CD4-positive, alpha-beta T cell treated with Interleukin-17A for 1 hour (primary cell): Measurements from ENCODE around the gene KIF4A.

Experiments used
- DNase-seq: peaks from one replicate; pipeline ENCODE4 v3.0.0-alpha.2; 2020

Gene KIF4A

DNA sequence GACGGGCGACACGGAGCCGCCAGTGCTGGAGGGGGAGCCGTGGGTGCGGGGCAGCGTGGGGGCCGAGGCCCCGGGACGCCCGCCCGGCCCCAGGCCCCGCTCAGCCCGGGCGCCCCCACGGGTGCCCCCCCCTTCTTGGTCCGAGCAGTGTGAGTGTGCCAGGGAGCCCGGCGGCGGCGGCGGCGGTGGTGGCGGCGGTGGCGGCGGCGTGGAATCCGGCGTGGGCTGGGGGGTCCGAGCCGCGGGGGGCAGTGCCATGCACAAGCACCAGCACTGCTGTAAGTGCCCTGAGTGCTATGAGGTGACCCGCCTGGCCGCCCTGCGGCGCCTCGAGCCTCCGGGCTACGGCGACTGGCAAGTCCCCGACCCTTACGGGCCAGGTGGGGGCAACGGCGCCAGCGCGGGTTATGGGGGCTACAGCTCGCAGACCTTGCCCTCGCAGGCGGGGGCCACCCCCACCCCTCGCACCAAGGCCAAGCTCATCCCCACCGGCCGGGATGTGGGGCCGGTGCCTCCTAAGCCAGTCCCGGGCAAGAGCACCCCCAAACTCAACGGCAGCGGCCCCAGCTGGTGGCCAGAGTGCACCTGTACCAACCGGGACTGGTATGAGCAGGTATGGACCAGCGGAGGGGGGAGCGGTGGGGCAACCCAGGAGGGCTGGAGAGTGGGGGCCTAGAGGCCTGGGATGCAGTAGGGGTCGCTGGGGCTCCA, 155.2 kb downstream of the KIF4A start:
- DNase-seq, result no peak

DNA sequence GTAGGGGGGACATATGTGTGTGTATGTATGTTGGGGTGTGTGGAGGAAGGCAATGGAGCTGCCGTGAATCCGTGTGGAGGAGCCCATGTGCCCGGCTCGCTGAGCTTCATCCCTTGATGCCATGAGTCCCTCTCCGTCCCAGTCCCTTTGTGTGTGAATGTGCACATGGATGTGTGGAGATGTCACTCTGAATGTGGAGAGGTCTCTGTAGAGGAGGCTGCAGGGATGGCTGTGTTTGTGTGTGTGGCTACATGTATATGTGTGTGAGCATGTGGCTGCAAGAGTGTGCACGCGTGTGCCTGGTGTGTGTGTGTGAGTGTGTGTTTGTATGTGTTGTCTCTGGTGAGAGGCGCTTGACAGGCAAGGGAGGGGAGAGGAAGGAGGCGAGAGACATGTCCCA, 156.0 kb downstream of the KIF4A start:
- DNase-seq, result no peak

DNA sequence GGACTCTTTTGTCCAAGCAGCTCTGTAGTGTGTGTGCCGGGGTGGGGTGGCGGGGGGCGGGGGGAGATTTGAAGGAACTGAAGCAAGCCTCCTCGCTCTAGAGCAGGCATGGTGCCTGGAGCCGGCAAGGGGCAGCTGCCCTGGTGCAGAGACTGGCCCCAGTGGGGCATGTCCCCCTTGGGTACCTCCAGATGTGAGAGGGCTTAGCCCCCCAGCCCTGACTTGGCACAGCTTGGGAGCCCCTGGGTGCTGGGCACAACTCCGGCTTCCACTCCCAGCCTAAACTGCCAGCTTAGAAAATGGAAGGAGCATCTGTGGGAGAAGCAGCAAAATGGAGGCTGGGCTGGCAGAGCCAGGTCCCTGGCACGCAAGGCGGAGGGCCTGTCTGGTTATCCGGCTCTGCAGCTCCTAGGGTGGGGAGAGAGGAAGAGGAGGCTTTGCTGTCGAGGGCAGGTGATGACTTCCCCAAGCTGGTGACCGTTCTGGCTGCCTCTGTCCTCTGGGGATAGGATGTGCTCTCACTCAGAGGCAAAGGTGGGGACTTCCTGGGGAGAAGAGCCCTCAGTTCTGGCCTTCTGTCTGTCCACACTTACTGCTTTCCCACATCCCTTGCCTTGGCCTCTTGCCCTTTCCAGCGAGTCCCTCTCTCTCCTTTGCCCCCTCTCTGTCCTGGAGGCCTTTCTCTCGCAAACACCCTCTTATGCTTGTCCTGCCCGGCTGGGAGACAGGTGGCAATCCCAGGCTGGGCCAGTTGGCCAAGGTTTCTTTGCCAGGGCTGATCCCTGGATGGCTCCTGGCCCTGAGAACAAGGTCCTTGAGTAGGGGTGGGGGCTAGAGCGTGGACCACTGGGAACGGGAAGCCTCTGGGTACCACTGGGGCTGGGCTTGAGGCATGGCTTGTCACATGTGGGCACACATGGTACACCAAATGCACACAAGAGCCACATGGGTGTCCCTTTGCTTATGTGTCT, 156.8 kb downstream of the KIF4A start:
- DNase-seq, result no peak

DNA sequence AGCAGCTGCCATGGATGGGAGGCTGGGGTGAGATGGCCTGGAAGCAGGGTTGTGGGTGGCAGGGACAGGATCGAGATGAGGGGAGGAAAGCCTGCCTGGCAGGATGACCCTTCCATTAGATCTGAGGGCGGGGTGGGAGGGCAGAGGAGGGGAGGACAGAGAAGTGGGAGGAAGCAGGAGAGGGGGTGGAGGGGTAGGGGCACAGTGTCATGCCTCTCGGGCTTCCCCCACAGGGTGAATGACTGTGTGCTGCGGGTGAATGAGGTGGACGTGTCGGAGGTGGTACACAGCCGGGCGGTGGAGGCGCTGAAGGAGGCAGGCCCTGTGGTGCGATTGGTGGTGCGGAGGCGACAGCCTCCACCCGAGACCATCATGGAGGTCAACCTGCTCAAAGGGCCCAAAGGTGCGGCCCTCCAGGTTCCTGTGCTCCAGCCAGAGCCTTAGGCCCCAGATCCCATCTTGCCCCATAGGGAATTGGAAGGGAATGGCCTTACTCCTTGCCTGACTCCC, 159.6 kb downstream of the KIF4A start:
- no peak for DNase-seq

DNA sequence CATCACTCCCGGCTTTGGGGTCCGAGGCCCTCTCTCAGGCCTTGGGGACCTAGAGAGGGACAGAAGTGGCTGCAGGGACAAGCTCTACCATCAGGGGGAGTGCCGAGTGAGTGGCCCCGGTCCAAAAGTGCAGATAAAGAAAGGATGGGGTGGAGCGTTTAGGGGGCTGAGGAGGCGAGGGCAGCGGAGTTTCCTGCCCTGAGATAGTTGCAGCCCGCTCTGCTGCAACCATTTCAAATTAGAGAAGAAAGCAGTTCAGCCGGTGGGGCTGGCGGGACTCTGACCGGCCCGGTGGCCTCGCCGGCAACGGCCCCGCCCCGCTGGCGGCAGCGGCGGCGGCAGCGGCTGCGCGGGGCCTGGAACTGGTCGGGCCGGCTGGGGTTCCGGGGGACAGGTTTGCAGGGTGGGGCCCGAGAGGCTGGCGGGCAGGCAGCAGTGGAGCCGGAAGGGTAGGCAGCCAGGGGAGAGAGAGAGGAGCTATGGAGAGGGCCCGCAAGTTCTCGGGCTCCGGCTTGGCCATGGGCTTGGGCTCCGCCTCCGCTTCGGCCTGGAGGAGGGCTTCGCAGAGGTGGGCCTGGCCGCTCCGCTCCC, 162.3 kb downstream of the KIF4A start:
- DNase-seq, result peak; percentile 69

DNA sequence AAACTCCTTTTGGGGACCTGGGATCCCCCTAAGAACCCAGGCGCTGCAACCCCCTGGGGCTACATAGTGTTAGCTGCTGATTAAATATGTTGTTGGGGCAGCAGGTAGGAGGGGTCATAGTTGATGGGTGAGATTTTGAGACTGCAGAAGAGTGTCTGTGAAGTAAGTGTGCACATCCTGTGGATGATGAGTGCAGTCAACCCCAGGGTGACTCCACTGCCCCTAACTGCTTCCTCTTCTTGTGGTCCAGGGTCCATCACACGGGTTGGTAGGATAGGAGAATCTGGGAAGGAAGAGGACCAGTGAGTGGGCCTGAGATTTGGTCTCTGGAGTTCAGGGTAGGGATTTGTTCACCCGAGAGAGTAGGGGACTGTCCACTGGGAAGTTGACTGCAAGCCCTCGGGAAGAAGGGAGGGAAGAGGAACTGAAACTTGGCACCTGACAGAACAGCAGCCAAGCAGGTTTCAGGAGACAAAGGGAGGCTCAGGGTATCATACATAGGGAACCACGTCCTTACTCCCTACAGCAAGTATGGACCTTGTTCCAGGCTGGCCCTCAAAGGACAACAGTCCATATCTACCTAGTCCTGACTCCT, 163.2 kb downstream of the KIF4A start:
- peak; percentile 5 for DNase-seq

DNA sequence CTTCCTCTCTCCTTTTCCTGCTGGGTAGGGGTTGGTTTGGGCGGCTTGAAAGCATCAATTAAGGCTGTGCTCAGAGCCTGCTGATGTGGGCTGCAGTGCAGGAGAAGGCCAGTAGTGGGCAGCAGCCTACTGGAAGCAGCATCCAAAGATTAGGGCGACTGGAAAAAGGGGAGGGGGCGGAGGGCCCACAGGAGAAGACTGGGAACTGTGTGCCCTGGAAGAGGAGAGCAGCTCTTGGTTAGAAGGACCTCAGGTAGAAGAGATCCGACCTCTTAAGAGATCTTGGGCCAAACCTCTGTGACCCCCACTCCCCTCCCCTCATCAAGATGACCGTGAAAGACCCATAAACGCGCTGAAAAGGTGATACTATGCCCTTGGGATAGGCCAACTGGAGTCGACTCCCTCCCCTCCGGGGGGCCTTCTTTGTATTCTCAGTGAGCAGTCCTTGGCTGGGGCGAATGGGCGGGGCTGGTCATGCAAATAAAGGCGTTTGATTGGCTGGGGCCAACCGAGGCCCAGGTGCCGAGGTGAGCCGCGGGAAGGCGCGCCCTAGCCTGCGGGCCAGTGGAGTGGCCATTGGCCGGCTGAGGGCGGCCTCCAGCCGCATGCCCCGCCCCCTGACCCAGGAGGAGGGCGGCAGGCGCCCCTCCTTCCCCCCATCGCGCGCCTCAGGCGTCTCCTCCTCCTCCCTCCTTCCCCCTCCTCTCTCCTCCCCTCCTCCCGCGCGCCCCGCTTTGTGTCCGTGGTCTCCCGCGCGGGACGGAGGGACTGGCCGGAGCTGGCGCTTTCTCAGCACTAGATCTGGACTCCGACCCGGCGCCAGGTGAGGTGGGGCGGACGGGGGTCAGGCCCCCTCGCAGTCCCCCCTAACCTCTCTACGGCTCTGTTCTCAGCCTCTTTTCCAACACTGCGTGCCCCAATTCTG, 164.8 kb downstream of the KIF4A start:
- peak; percentile 86 for DNase-seq

DNA sequence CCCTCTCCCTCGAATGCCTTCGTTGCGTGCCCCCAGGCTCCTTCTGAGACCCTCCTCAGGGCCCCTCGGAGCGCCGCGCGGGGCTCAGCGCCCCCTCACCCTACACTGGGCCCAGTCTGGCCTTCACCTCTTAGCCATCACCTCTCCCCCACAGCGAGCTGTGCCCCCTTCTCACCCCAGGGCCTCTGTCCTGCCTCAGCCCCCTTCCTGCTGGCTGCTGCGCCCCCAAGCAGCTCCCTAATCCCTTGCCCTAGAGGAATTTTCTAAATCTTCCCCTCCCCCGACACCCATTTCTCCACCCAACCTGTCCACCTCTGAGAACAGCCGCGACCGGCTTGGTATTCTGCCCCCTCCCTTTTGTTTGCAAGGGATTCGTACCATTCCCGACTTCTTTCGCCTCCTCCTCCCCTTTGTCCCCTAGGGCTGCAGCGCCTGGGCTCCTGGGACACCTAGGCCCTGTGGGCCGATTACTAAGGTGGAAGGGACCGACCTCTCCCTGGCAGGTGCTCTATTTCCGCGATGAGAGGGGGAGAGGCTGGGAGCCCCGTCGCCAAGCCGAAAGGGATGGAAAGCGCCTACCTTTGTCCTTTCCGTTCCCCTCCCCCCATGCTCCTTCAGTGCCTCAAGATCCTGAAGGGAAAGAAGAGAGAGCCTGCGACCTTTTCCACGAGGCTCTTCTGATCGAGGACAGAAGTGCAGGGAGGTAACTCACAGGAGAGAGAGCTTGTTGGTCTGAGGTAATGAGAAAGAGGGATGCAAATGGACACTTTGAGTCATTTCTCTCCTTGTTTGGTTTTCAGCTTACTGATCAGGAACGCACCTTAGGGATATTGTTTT, 165.7 kb downstream of the KIF4A start:
- no peak for DNase-seq

DNA sequence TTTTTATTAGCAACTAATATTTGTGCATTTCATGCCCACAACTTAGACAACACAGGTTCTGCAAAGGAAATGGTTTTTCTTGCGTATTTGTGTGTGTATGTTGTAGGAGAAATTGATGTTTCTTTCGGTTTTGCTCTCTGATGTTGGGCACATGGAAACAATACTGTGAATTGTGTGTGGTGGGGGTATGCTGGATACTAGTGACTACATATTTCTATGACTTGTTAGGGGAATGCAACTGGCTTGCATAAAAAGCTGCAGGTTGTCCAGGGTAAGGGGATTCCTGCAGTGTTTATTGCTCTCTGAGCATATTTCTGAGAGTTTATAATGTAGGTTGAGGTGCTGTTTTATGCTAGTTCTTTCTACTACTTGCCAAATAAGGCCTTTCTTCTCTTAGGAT, 166.4 kb downstream of the KIF4A start:
- peak; percentile 32 for DNase-seq

DNA sequence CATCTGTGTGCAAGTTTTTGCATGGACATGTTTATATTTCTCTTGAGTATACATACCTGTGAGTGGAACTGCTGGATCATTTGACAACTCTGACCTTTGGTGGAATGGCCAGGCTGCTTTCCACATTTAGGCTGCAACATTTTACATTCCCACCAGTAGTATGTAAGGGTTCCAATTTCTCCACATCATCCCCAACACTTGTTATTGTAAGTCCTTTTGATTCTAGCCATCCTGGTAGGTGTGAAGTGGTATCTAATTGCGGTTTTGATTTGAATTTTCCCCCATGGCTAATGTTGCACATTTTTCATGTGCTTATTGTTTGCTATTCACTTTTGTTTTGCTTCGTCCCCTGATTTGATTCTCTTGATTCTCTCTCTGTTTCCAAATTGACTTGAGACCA, 171.1 kb downstream of the KIF4A start:
- no peak for DNase-seq

DNA sequence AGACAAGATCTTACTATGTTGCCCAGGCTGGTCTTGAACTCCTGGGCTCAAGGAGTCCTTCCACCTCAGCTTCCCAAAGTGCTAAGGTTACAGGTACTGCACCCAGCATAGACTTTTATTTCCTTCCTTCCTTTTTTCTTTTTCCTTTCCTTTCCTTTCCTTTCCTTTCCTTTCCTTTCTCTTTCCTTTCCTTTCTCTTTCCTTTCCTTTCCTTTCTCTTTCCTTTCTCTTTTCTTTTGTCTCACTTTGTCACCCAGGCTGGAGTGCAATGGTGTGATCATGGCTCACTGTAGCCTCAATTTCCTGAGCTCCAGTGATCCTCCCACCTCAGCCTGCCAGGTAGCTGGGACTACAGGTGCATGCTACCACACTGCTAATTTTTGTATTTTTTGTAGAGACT, 174.1 kb downstream of the KIF4A start:
- DNase-seq, result no peak

DNA sequence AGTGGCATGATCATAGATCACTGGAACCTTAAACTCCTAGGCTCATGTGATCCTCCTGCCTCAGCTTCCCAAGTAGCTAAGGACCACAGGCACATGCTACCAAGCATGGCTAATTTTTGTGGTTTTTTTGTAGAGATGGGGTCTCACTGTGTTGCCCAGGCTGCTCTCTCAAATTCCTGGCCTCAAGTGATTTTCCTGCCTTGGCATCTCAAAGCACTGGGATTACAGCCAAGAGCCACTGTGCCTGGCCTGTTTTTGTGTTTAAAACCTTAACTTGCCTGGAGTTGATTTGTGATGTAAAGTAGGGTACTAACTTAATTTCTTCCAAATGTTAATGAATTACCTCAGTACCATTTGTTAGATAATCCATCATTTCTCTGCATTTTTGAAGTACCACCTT, 177.1 kb downstream of the KIF4A start:
- no peak for DNase-seq

DNA sequence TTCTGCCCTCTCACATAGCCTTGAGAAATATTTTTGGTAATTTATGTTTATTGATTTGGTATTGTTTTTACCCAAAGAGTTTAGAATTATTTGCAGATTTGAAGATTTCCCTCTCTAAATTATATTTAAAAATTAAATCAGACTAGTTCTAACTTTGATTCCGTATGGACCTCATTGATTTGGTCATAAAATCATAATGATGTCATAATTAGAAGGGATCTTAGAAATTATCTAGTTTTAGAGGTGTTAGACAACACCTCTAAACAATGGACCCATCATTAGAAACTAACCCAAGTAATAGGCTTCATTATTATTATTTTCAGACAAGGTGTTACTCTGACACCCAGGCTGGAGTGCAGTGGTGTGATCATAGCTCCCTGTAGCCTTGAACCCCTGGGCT, 178.8 kb downstream of the KIF4A start:
- no peak for DNase-seq
